Stimulated activated naive CD4-positive, alpha-beta T cell (primary cell): ENCODE data around the gene THBD.

Experiments
- DNase-seq, 6 experiments: peaks; one replicate each; lab custom pipeline; 2025; lab: John Stamatoyannopoulos, UW

Gene THBD

GRCh38 chr20:23009636-23010035 is 39.8 kb downstream of the THBD start:
- DNase-seq, result no peak

- DNase-seq, result no peak
Measured at GRCh38 chr20:23008667-23009066, 40.8 kb downstream of the THBD start.

- no peak for DNase-seq
Measured at GRCh38 chr20:23007886-23008655, 41.4 kb downstream of the THBD start.

- DNase-seq, result no peak
Measured at GRCh38 chr20:23007462-23007861, 42.0 kb downstream of the THBD start.

- no peak for DNase-seq
Measured at GRCh38 chr20:23005776-23006175, 43.7 kb downstream of the THBD start.

- no peak for DNase-seq
Measured at GRCh38 chr20:23003881-23004460, 45.5 kb downstream of the THBD start.

- DNase-seq, result no peak
Measured at GRCh38 chr20:23003077-23003635, 46.3 kb downstream of the THBD start.

- no peak for DNase-seq
Measured at GRCh38 chr20:23002276-23002675, 47.2 kb downstream of the THBD start.

- no peak for DNase-seq
Measured at GRCh38 chr20:23000232-23000947, 49.1 kb downstream of the THBD start.

- DNase-seq, result no peak
Measured at GRCh38 chr20:22999756-23000155, 49.7 kb downstream of the THBD start.

- no peak for DNase-seq
Measured at GRCh38 chr20:22998476-22998875, 51.0 kb downstream of the THBD start.

- DNase-seq, result no peak
Measured at GRCh38 chr20:22995923-22996322, 53.5 kb downstream of the THBD start.
